ENCODE data around the gene NDUFAF2.
"Not testable (repeated sequence)": the region's sequence is repeated elsewhere in the genome, so short reads cannot be mapped to it uniquely, and the experiment has no call there.

Gene NDUFAF2

DNA sequence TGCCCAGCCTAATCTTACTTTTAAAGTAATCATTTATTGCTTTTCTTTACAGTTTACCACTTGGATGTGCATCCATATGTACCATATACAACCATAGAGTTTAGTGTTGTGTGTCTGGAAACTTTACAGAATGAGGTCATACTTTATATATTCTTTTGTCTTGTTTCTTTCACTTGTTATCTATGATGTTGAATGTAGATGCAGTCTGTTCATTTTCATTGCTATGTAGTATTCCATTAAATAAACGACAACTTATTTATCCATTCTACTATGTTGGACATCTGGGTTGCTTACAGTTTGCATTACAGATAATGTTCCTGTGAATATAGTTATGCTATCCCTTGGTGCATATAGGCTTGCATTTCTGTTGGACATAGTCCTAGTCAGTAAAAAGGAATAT, 238.5 kb downstream of the NDUFAF2 start:
- no peak for DNase-seq

DNA sequence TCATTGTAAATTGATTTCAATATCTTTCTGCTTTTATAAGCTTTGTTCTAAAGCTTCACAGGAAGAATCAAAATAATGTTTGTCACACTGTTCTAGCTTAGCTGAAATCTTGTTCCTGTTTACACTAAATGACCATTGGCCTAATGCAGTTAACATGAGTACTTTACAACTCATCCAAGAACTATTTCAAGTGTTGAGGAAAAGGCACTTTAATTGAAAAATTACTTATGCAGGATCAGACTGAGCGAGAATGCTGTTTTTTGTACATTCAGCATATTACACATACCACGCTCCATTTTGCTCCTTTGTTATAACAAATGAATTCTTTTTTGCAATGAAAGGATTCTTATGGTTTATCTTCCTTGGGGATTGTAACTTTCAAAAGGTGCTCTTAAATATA, 239.7 kb downstream of the NDUFAF2 start:
- DNase-seq: no peak

GRCh38 chr5:61186634-61187033, 241.6 kb downstream of the NDUFAF2 start:
- no peak for DNase-seq

- DNase-seq: not testable (repeated sequence)
Measured at GRCh38 chr5:61187352-61187751, 242.3 kb downstream of the NDUFAF2 start.

DNA sequence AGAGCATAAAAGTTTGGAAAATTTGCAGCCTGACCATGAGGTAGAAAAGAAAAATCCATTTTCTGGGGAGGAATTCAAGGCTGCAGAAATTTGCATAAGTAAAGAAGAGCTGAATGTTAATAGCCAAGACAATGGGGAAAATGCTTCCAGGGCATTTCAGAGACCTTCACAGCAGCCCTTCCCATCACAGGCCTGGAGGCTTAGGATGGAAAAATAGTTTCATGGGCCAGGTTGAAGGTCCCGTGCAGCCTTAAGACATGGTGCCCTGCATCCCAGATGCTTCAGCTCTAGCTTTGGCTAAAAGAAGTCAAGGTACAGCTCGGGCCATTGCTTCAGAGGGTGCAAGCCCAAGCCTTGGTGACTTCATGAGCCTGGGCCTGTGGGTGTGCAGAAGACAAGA, 242.8 kb downstream of the NDUFAF2 start:
- DNase-seq: not testable (repeated sequence)

- no peak for DNase-seq
Measured at GRCh38 chr5:61198606-61199005, 253.6 kb downstream of the NDUFAF2 start.

GRCh38 chr5:61200582-61201155, 255.7 kb downstream of the NDUFAF2 start:
- DNase-seq: no peak

DNA sequence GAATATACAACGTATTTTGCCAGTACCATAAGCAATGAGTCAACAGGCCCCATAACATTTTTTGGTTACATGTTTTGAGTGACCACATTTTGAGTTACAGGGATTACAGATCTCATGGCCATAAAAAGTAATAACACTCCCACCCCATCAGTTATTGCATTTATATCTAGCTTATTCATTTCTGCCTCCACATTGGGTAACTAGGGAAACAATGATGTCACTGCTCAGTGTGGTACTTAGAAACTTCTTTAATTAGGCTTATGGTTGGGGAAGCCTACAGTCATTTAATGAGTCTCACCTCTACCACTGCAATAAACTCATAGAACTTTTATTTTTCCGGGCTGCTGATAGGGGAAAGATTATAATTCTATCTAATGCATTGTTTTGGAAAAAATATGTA, 257.2 kb downstream of the NDUFAF2 start:
- DNase-seq: no peak

Measured in DMS79 treated with DMSO at 0.1 percent for 48 hours (cell line).